Stimulated activated CD8-positive, alpha-beta memory T cell treated with anti-CD3 and anti-CD28 coated beads, Interleukin-15, amount 100 ng/mL, for 4 hours (primary cell): ENCODE data around the gene NPC1.
"Not testable (repeated sequence)": the region's sequence is repeated elsewhere in the genome, so short reads cannot be mapped to it uniquely, and the experiment has no call there.

Experiments
- DNase-seq, 2 donors: peaks; one replicate each; pipeline ENCODE4 v3.0.0-alpha.2; 2020; ENCODE audit warnings: low read depth in 2 of 2

The NPC1 gene

GRCh38 chr18:23609390-23610023 is 23.2 kb upstream of the NPC1 start:
- no peak for DNase-seq

DNA sequence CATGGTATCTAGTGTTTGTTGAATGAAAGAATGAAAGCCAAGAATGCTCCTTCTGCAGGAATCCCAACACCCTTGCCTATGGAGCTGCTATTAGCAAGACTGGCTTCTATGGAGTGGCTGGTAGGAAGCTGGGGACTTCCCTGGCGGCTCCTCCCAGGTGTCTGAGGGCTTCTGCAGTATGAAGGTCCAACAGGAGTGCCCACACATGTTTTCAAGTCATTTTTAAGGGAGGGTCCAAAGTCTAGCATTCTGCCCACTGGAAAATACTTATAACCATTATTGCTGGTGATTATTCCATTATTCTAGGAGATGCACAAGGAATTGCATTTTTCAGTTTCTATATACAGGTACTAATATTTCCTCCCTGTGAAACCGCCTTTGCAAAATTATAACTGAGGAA is 21.9 kb upstream of the NPC1 start:
- no peak for DNase-seq

GRCh38 chr18:23605941-23606340 is 19.6 kb upstream of the NPC1 start:
- DNase-seq, result no peak

DNA sequence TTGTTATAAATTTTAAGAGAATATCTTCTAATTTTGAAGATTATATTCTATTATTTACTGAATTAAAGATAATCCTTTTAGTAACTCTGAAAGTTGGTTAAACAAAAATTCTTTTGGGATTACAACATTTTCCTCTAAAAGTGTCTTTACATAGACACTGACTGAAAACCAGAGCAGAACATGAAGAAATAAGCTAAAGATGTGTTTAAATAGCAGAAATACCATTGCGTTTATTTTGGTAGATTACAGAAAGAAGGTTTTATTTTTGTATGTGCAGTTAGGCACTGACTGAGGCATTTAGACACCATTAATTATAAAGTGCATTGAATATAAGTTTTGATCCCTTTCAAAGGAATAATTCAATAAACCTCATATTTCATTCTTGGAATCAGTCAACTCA is 13.5 kb upstream of the NPC1 start:
- DNase-seq, result no peak

DNA sequence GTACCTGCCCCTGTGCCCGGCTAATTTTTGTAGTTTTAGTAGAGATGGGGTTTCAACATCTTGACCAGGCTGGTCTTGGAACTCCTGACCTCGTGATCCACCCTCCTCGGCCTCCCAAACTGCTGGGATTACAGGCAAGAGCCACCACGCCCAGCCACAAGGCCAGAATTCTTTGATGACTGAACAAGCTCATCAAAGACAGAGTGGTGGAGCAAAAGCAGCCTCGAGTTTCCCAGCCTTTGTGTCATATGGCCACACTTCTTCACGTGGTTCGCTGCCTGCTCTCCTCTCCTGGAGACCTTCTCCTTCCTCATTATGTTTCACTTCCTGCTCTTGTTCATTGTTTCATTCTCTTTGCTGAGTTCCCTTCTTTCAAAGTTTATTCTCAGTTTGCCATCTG is 9.9 kb upstream of the NPC1 start:
- DNase-seq, result no peak

DNA sequence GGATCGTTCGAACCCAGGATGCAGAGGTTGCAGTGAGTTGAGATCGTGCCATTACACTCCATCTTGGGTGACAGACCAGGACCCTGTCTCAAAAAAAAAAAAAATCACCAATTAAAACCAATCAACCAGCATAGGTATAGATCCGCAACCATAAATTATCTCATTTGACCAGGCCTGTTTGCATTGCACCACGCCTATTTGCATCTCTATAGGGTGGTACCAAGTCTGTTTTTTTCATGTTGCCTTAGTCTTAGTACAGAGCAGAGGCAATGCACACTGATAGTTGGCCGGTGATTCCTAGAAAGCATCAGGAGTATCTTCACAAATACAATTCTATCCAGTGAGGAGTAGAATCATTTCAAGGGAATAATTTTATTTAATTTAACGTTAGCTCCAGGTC is 9.3 kb upstream of the NPC1 start:
- DNase-seq, result no peak

- no peak for DNase-seq
These were observed 7.4 kb upstream of the NPC1 start for GRCh38 chr18:23593720-23594119.

GRCh38 chr18:23592911-23593310 is 6.6 kb upstream of the NPC1 start:
- no peak for DNase-seq

GRCh38 chr18:23591011-23591410 is 4.7 kb upstream of the NPC1 start:
- no peak for DNase-seq

DNA sequence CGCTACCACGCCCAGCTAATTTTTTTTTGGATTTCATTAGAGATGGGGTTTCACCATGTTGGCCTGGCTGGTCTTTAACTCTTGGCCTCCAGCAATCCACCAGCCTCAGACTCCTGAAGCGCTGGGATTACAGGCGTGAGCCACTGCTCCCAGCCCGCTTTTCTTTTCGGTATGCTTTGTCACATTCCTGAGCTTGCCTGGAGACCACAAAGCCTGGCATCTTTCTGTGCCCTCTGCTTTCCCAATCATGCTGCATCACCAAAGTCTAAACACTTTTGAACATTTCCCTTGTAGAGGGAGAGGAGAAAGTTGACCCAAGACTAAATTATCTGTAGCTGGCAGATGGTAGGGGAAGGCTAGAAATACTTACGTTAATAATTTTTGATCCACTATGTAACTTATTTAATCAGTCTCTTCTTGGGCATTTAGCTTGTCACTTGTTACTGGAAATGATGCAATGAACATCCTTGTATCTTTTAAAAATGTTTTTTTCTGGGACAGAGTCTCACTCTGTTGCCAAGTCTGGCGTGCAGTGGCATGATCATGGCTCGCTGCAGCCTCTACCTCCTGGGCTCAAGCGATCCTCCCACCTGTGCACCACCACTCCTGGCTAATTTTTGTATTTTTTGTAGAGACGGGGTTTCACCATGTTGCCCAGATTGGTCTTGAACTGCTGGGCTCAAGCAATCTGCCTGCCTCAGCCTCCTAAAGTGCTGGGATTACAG is 2.7 kb upstream of the NPC1 start:
- DNase-seq, result no peak

- no peak for DNase-seq
These were observed 925 bp upstream of the NPC1 start for GRCh38 chr18:23587220-23587642.

- DNase-seq, result no peak
These were observed 433 bp downstream of the NPC1 start for GRCh38 chr18:23585897-23586248.

- no peak for DNase-seq
These were observed 1.1 kb downstream of the NPC1 start for GRCh38 chr18:23585007-23585871.

- DNase-seq, result no peak
These were observed 2.0 kb downstream of the NPC1 start for GRCh38 chr18:23584019-23584983.

DNA sequence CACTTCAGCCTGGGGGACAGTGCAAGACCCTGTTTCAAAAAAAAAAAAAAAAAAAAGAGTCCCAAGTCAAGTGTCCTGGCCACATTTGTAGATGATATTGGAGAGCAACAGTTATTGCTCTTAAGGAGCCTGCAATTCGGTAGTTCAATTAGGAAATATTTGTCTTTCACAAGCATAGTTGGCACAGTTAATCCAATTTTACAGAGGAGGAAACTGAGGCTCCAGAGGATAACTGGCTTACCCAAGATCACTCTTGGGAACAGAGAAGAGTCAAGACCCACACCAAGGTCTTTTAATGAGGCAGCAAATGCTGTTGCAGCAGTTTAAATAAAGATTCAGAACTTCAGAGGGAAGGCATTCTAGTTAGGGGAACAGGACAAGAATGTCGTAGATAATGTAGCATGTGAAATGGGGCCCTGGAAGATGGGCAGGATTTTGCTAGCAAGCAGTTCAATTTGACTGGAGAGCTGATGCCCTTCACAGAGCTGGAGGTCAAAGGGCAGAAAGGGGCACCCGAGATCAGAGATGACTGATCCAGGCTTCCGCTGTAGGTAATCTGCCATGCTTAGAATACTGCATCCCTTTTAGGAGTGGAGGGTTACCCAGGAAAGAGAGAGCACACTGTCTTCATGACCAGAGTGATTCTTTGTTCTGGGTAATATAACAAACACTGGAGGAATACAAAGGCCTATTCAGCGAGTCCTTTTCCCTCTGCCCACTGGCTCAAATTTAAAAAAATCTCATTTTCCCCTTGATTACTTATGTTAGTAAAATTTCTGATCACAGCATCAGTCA is 3.0 kb downstream of the NPC1 start:
- DNase-seq, result no peak

GRCh38 chr18:23580677-23581367 is 5.5 kb downstream of the NPC1 start:
- no peak for DNase-seq

DNA sequence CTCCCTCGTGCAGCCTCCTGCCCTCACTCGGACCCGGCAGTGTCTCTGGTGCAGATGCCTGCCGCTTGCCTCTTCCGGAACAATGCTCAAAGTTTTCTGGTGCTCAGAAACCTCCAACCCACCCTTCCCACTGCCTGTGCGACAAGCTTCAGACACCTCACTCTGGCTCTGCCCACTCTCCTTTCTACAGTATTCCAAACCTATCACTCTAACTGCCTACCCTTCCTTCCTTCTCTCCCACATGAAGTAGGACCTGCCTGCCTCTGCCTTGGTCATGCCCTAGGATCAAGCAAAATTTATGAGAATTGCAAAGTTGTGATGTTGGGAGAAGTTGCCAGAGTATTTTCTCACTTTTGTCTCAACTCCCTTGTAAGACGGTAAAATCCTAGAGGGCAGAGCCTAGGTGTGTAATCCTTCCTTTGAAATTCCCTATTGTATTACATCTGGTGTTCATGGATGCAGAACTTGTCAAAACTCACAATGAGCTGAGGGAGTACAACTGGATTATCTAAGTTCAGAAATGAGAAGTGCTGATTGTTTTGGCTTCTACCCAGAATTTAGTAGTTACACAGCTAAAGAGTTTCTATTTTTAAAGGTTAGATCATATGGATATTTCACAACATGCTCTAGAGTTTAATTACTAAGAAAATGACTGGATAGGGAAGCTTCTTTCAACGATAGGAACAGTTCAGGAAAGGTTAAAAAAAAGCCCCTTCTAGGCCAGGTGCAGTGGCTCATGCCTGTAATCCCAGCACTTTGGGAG is 7.2 kb downstream of the NPC1 start:
- no peak for DNase-seq

GRCh38 chr18:23578067-23578701 is 8.1 kb downstream of the NPC1 start:
- DNase-seq, result no peak

- not testable (repeated sequence) for DNase-seq
These were observed 8.8 kb downstream of the NPC1 start for GRCh38 chr18:23577521-23577920.
